Mucosa of rectum (tissue), 2 donors: ENCODE measurements around the gene AOAH.
"Not testable (repeated sequence)": the region's sequence is repeated elsewhere in the genome, so short reads cannot be mapped to it uniquely, and the experiment has no call there.

Experiments
- H3K27ac ChIP-seq, 2 donors: one replicate each; pipeline ENCODE4 v1.7.0; 2013; ENCODE audit warnings: inconsistent platforms in 2 of 2, low read depth in 2 of 2, low read length in 2 of 2
- H3K27me3 ChIP-seq, 2 donors: one replicate each; pipeline ENCODE4 v1.7.0; 2013; ENCODE audit warnings: low read length in 2 of 2; ENCODE audit not compliant: control insufficient read depth in 2 of 2, insufficient read depth in 2 of 2
- H3K36me3 ChIP-seq, 2 donors: one replicate each; pipeline ENCODE4 v1.7.0; 2013; ENCODE audit warnings: low read length in 2 of 2; ENCODE audit not compliant: control insufficient read depth in 2 of 2, insufficient read depth in 2 of 2
- H3K4me1 ChIP-seq, 2 donors: one replicate each; pipeline ENCODE4 v1.7.0; 2013; ENCODE audit warnings: low read length in 2 of 2, mild to moderate bottlenecking in 1 of 2; ENCODE audit not compliant: control insufficient read depth in 2 of 2, insufficient read depth in 2 of 2
- H3K4me3 ChIP-seq, 2 donors: one replicate each; pipeline ENCODE4 v1.7.0; 2013; ENCODE audit warnings: low read length in 2 of 2
- H3K9ac ChIP-seq, 2 donors: one replicate each; pipeline ENCODE4 v1.7.0; 2013; ENCODE audit warnings: low read length in 2 of 2, low read depth in 1 of 2, mild to moderate bottlenecking in 1 of 2
- H3K9me3 ChIP-seq, 2 donors: one replicate each; pipeline ENCODE4 v1.7.0; 2013; ENCODE audit warnings: low read length in 2 of 2; ENCODE audit not compliant: control insufficient read depth in 2 of 2
- donor health status: healthy.
- donor health status: Normal muscosa, but diverticular disease.

AOAH gene

DNA sequence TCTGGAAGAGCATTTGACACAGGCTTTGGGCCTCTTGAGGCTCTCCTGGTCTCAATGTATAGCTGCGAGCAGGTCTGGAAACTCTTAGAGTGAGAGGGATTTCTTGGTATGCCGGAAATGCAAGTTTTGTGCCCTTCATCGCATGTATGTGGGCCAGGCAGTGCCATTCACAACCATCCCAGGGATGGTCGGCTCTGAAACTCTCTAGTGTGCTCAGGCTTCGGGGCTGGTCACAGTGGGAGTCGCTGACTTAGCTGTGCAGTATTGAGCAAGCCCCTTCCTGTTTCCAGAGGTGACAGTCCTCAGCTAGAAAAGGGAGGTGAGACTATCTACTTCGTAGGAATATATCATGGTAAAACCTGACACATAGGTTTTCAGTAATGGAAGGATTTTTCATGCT, 2.0 kb upstream of the AOAH start:
- Histone ChIP-seq H3K9me3 (no peaks in the 10 kb centered on the region), H3K36me3 (no peaks in the 10 kb centered on the region), H3K4me3 (no peak overlapping the region), H3K9ac (no peak overlapping the region), H3K27me3 (no peaks in the 10 kb centered on the region), H3K4me1 (peaks cover 0 to 3% of the 10 kb centered on the region in 2 donors), H3K27ac (peak overlapping the region in 1 of 2 donors; percentile 9)

DNA sequence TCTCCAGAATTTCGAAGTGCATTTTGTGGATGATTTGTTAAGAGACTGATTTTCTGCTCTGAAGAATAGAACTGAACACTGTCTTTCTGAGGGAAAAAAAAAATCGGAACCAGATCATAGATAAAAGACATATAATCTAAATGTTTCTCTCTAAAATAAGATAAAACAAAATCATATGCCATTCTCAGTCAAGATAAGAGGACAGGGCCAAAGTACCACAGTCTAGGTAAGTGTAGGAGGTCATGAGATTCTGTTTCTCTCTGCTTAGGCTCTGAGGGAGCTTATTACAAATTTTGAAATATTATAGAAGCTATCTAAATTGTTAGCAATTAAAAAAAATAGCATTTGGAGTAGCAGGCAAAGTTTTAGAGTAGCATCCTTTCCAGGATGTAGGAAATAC, 702 bp upstream of the AOAH start:
- no peak overlapping the region for H3K4me3 ChIP-seq
- peak overlapping the region in 1 of 2 donors; percentile 13 for H3K27ac ChIP-seq
- peaks cover 0 to 3% of the 10 kb centered on the region in 2 donors for H3K4me1 ChIP-seq
- no peak overlapping the region for H3K9ac ChIP-seq
- no peaks in the 10 kb centered on the region for H3K36me3 ChIP-seq
- no peaks in the 10 kb centered on the region for H3K9me3 ChIP-seq
- no peaks in the 10 kb centered on the region for H3K27me3 ChIP-seq

DNA sequence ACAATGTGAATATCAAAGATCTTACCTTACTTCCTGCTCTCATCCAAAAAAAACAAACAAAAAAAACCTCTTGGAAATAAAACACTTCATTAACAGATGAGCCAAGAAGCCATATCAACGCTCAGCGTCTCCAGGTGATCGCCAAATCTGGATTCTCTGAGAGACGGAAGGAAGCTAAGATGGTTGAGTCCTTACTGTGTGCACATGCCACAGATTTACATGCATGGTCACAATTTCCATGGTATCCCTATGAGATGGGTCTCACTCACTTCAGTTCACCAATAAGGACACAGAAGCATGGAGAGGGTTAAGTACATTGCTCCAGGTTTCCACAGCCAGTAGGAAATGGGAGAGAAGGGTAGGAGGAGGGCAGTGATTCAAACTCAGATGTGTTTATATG, 1.0 kb downstream of the AOAH start:
- H3K9ac ChIP-seq = no peak overlapping the region

DNA sequence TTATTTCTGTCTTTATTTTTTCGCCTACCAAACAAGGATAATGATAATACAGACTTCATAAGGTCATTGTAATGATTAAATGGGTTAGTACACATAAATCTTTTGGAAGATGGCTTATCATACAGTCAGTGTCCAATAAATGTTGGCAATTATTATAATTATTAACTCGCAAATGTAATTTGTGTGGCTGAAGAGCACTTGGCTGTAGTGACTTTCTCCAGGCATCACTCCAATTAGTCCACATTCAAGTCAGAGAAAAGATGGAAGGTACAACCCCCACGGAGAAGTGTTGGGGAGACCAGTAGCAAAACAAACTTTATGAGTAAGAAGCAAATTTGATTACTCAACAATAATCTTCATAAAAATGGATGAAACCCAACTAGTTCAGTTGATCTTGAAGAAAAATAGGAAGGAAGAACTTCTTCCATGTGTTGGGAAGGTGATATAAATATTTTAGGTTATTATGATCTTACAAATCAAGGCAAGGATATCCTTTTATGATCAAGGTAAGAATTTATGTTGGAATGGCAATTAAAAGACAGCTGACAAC, 5.1 kb downstream of the AOAH start:
- H3K4me3 ChIP-seq = no peak overlapping the region
- H3K27me3 ChIP-seq = no peaks in the 10 kb centered on the region
- H3K27ac ChIP-seq = no peak overlapping the region
- H3K9me3 ChIP-seq = no peaks in the 10 kb centered on the region
- no peaks in the 10 kb centered on the region for H3K36me3 ChIP-seq
- H3K9ac ChIP-seq = no peak overlapping the region
- H3K4me1 ChIP-seq = no peaks in the 10 kb centered on the region

More for the DNA sequence above, 1.0 kb downstream of the AOAH start:
- Histone ChIP-seq H3K27ac (peak overlapping the region in 1 of 2 donors; percentile 25), H3K9me3 (no peaks in the 10 kb centered on the region), H3K4me1 (peaks cover 0 to 3% of the 10 kb centered on the region in 2 donors), H3K36me3 (no peaks in the 10 kb centered on the region), H3K27me3 (no peaks in the 10 kb centered on the region), H3K4me3 (peak overlapping the region in 1 of 2 donors; percentile 64)

DNA sequence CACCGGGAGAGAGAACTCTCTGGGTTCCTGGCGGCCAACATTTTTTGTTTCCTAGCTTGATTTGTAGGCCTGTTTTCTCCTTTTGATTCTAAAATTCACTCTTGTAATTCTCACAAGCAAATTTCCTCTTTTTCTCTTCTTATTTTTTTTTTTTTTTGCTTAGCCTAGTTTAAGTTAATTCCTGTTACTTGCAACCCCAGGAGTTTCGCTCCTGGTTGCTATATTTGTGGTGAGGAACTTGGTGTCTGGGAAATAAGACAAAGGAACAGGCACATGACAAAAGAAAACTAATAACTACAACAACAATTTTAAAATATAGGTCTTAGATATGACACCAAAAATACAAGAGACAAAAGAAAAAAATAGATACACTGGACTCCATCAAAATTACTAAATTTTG, 6.7 kb downstream of the AOAH start:
- Histone ChIP-seq H3K27me3 (no peaks in the 10 kb centered on the region), H3K9ac (no peak overlapping the region), H3K9me3 (no peaks in the 10 kb centered on the region), H3K36me3 (no peaks in the 10 kb centered on the region), H3K4me3 (no peak overlapping the region), H3K4me1 (no peaks in the 10 kb centered on the region), H3K27ac (peak overlapping the region in 1 of 2 donors; percentile 47)

DNA sequence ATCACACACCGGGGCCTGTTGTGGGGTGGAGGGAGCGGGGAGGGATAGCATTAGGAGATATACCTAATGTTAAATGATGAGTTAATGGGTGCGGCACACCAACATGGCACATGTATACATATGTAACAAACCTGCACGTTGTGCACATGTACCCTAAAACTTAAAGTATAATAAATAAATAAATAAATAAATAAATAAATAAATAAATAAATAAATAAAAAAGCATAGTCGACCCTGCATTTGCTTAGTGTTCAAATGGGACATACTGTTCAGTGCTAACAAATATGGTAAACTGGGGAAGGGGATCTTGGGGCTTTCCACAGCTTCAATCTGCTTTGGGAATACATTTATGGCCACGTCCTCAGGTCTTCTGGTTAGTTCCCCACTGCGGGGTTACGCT, 7.5 kb downstream of the AOAH start:
- not testable (repeated sequence) for H3K4me3 ChIP-seq, H3K36me3 ChIP-seq, H3K9ac ChIP-seq, H3K4me1 ChIP-seq, H3K9me3 ChIP-seq, H3K27me3 ChIP-seq, H3K27ac ChIP-seq

DNA sequence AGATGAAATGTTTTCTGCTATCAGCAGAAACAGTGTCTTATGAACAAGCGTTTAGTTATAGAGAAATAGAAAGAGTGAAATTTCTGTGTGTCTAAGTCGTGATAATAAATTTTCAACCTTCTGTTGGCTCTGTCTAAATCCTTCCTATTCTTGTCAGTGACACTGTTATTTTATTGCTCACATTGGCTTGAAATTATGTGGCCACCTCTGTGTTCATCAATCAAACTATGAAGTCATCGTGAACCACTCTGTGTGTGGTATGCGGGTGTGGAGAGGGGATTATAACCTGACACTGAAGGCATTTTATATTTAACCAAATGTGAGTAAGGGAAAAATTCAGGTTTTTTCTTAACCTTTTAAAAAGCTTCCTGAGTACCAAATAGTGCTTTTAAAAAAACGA, 12.3 kb downstream of the AOAH start:
- Histone ChIP-seq H3K36me3 (no peaks in the 10 kb centered on the region), H3K4me1 (peaks cover 0 to 2% of the 10 kb centered on the region in 2 donors), H3K27ac (no peak overlapping the region), H3K27me3 (no peaks in the 10 kb centered on the region), H3K4me3 (no peak overlapping the region), H3K9ac (no peak overlapping the region), H3K9me3 (no peaks in the 10 kb centered on the region)

DNA sequence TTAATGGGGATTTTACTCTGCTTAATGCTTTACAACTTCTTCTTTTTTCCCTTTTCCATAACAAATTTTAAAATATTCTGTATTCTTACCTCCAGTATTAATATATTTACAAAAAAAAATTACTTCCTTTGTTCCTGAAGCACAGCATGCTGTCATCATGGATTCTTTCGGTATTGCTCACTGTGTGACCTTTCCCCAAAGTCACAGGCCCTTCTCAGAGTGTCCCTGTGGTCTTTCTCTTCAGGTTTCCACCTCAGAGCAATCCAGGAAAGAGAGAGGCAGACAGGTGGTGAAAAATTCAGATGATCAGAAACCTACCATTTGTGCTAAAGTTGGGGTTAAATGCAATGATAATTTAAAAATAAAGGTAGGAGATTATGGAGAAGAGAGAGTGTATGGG, 13.0 kb downstream of the AOAH start:
- Histone ChIP-seq H3K27ac (no peak overlapping the region), H3K36me3 (no peaks in the 10 kb centered on the region), H3K4me3 (no peak overlapping the region), H3K9me3 (peaks cover 0 to 4% of the 10 kb centered on the region in 2 donors), H3K27me3 (no peaks in the 10 kb centered on the region), H3K4me1 (peaks cover 0 to 2% of the 10 kb centered on the region in 2 donors), H3K9ac (no peak overlapping the region)

DNA sequence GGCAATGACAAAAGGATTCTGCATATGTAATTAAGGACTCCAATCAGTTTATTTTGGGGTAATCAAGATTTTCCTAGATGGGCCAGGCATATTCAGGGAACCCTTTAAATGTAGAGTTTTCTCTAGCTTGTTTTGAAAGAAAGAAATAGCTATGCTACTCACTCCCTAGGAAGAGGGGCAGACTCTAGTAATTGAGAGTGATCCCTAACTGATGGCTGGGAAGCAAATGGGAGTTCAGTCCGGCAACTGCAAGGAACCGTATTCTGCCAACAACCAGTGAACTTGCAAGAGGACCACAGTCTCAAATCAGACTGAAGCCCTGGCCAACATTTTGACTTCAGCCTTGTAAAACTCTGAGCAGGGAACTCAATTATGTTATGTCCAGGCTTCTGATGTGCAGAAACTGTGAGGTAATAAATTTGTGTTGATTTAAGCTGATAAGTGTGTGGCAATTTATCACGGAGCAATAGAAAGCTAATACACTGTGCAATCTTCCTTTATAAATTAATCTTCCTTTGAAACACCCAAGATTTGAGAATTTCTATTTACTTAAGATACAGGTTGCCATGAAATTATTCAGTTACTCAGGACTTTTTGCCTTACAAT, 14.0 kb downstream of the AOAH start:
- H3K4me1 ChIP-seq = peaks cover 0 to 2% of the 10 kb centered on the region in 2 donors
- H3K27ac ChIP-seq = no peak overlapping the region
- H3K36me3 ChIP-seq = no peaks in the 10 kb centered on the region
- no peaks in the 10 kb centered on the region for H3K27me3 ChIP-seq
- H3K9ac ChIP-seq = no peak overlapping the region
- no peak overlapping the region for H3K4me3 ChIP-seq
- peaks cover 0 to 4% of the 10 kb centered on the region in 2 donors for H3K9me3 ChIP-seq

DNA sequence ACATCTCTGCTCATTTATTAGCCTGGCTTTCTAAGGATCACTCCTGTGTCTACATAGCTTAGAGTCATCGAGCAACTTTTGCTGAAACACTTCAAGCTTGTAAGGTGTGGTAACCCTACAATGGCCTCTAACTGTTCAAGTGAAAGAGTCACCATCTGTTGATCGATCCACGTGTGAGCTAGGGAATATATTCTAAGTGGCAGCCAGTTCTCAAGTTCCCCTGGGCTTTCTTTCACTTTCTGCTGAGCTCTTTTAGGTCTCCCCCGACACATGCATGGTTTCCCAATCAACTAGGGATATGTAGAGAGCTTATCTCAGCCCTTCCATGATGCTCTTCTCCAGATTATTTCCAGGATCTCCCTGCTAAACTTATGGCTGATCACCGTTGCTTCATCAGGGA, 15.5 kb downstream of the AOAH start:
- no peak overlapping the region for H3K27ac ChIP-seq
- H3K36me3 ChIP-seq = no peaks in the 10 kb centered on the region
- H3K4me1 ChIP-seq = peaks cover 0 to 2% of the 10 kb centered on the region in 2 donors
- no peaks in the 10 kb centered on the region for H3K27me3 ChIP-seq
- no peak overlapping the region for H3K4me3 ChIP-seq
- H3K9ac ChIP-seq = no peak overlapping the region
- peaks cover 0 to 4% of the 10 kb centered on the region in 2 donors for H3K9me3 ChIP-seq
